Loucy (cell line): ENCODE measurements around the gene MICAL3.

Experiments
- H2AFZ ChIP-seq: fragments of 200-600 bp; sonication (generic); 2 replicates; pipeline ENCODE4 v1.6.0; 2016; ENCODE audit warnings: antibody characterized with exemption, mild to moderate bottlenecking, low read length, moderate library complexity
- H3F3A ChIP-seq: fragments of 200-600 bp; 2 replicates; pipeline ENCODE4 v1.6.0; 2016; ENCODE audit warnings: antibody characterized with exemption, low read depth, mild to moderate bottlenecking
- H3K27me3 ChIP-seq: fragments of 200-600 bp; sonication (generic); 2 replicates; pipeline ENCODE4 v1.6.1; 2014; ENCODE audit warnings: low read length, mild to moderate bottlenecking; ENCODE audit not compliant: insufficient read depth, poor library complexity, severe bottlenecking
- H3K36me3 ChIP-seq: fragments of 200-600 bp; sonication (generic); 2 replicates; pipeline ENCODE4 v1.6.1; 2016; ENCODE audit warnings: low read length; ENCODE audit not compliant: insufficient read depth
- H3K4me1 ChIP-seq: fragments of 200-600 bp; sonication (generic); 2 replicates; pipeline ENCODE4 v1.5.1; 2014; ENCODE audit warnings: low read length, mild to moderate bottlenecking; ENCODE audit not compliant: insufficient read depth, poor library complexity, severe bottlenecking
- H3K4me2 ChIP-seq: fragments of 200-600 bp; sonication (generic); 2 replicates; pipeline ENCODE4 v1.6.0; 2014; ENCODE audit warnings: antibody characterized with exemption, low read length, low read depth, mild to moderate bottlenecking; ENCODE audit not compliant: poor library complexity, severe bottlenecking
- H3K4me3 ChIP-seq: fragments of 200-600 bp; sonication (generic); 2 replicates; pipeline ENCODE4 v1.5.1; 2014; ENCODE audit warnings: low read length, mild to moderate bottlenecking, mixed read lengths; ENCODE audit not compliant: poor library complexity, severe bottlenecking
- H3K79me2 ChIP-seq: fragments of 200-600 bp; sonication (generic); 2 replicates; pipeline ENCODE4 v1.6.1; 2014; ENCODE audit warnings: low read length; ENCODE audit not compliant: insufficient read depth
- H3K9ac ChIP-seq: fragments of 200-600 bp; sonication (generic); 2 replicates; pipeline ENCODE4 v1.6.0; 2014; ENCODE audit warnings: mild to moderate bottlenecking, low read depth, low read length, moderate library complexity; ENCODE audit not compliant: poor library complexity, severe bottlenecking
- H3K9me2 ChIP-seq: fragments of 200-600 bp; sonication (generic); replicated peaks from 2 replicates; pipeline ENCODE4 v1.6.1; 2016; ENCODE audit warnings: low read depth, low read length, mixed read lengths
- H3K9me3 ChIP-seq: fragments of 200-600 bp; sonication (generic); 2 replicates; pipeline ENCODE4 v1.6.1; 2014; ENCODE audit warnings: mild to moderate bottlenecking, antibody characterized with exemption, low read length, low read depth; ENCODE audit not compliant: insufficient read depth
- H4K20me1 ChIP-seq: fragments of 200-600 bp; sonication (generic); 2 replicates; pipeline ENCODE4 v1.6.0; 2014; ENCODE audit warnings: antibody characterized with exemption, low read length, mild to moderate bottlenecking; ENCODE audit not compliant: insufficient read depth, poor library complexity, severe bottlenecking
- EZH2phosphoT487 ChIP-seq: fragments of 200-600 bp; IDR thresholded peaks from 2 replicates; pipeline ENCODE4 v1.6.1; 2018; ENCODE audit warnings: antibody characterized with exemption, mild to moderate bottlenecking, moderate library complexity, borderline replicate concordance
- TF ChIP-seq, protein P1 (sequence below): fragments of 200-600 bp; sonication (generic); conservative IDR thresholded peaks from 2 replicates; pipeline ENCODE4 v1.5.1; 2014; ENCODE audit warnings: mild to moderate bottlenecking, antibody characterized with exemption, low read length

Gene MICAL3

DNA sequence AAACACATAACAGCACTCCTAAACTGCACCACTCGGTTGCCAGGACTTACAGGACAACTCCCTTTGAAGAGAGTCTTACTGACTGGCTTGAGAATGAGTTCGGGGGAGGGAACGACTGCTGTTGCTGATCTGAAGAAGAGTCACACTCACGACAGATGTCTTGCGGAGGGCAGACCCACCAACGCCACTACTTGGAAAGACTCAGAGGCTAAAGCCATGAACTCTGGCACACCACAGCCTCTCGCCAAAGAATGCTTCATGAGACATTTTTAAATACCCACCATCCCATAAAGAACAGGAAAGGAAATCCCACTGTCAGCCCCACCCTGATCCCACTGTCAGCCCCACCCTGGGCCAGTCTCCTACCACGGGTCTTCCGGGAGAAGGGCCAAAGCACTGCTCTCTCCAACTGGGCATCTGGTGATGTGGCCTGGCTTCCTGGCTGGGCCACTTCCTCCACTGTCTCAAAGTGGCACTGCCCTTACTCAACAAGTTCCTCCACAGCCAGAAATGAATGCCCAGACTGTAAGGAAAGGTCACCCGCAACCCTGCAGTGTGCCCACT lies 73.6 kb downstream of the MICAL3 start:
- Histone ChIP-seq H3K4me3 (no peak overlapping the region), H2AFZ (no peak overlapping the region), H3F3A (no peaks in the 10 kb centered on the region), H3K9me3 (no peaks in the 10 kb centered on the region), H3K4me1 (peaks cover 16% of the 10 kb centered on the region), H3K36me3 (no peaks in the 10 kb centered on the region), H3K9ac (no peak overlapping the region), H3K9me2 (no peaks in the 10 kb centered on the region), H3K27me3 (no peaks in the 10 kb centered on the region), H4K20me1 (peaks cover 9% of the 10 kb centered on the region), H3K4me2 (no peak overlapping the region), H3K79me2 (peaks cover 89% of the 10 kb centered on the region)
- TF ChIP-seq, protein P1, sequence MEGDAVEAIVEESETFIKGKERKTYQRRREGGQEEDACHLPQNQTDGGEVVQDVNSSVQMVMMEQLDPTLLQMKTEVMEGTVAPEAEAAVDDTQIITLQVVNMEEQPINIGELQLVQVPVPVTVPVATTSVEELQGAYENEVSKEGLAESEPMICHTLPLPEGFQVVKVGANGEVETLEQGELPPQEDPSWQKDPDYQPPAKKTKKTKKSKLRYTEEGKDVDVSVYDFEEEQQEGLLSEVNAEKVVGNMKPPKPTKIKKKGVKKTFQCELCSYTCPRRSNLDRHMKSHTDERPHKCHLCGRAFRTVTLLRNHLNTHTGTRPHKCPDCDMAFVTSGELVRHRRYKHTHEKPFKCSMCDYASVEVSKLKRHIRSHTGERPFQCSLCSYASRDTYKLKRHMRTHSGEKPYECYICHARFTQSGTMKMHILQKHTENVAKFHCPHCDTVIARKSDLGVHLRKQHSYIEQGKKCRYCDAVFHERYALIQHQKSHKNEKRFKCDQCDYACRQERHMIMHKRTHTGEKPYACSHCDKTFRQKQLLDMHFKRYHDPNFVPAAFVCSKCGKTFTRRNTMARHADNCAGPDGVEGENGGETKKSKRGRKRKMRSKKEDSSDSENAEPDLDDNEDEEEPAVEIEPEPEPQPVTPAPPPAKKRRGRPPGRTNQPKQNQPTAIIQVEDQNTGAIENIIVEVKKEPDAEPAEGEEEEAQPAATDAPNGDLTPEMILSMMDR: no peak
- TF ChIP-seq EZH2phosphoT487: no peak

DNA sequence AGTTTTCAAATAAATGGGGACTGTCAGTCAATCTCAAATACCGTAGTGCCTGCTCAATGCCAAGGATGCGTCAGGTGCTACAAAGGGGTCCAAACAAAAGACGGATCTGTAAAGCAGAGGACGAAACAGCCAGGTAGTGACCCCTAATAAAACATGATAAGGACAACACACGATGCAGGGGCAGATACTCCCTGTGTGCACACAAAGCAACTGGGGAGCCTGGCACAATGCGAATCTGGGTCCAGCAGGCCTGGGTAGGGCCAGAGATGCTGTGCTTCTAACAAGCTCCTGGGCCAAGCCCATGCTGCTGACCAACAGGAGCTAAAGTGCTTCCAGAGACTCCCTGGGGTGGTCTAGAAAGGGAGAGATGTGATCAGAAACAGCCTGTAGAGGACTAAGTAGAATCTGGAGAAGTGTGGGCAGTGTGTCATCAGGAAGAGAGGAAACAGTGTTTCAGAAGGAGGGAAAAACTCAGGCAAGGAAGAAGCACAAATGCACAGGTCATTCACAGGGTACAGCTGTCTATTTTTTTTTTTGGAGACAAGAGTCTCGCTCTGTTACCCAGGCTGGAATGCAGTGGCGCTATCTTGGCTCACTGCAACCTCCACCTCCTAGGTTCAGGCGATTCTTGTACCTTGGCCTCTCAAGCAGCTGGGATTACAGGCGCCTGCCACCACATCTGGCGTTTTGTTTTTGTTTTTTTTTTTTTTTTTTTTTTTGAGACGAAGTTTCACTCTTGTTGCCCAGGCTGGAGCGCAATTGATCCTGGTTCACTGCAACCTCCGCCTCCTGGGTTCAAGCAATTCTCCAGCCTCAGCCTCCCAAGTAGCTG lies 74.5 kb downstream of the MICAL3 start:
- no peaks in the 10 kb centered on the region for H3K27me3 ChIP-seq
- no peak overlapping the region for H3K4me2 ChIP-seq
- peaks cover 89% of the 10 kb centered on the region for H3K79me2 ChIP-seq
- no peaks in the 10 kb centered on the region for H3K9me2 ChIP-seq
- H3K4me3 ChIP-seq: no peak overlapping the region
- TF ChIP-seq EZH2phosphoT487: no peak
- TF ChIP-seq, protein P1: no peak
- H2AFZ ChIP-seq: no peak overlapping the region
- peaks cover 19% of the 10 kb centered on the region for H3K4me1 ChIP-seq
- H4K20me1 ChIP-seq: peaks cover 9% of the 10 kb centered on the region
- H3K9ac ChIP-seq: no peak overlapping the region
- H3K9me3 ChIP-seq: no peaks in the 10 kb centered on the region
- no peaks in the 10 kb centered on the region for H3F3A ChIP-seq
- no peaks in the 10 kb centered on the region for H3K36me3 ChIP-seq

DNA sequence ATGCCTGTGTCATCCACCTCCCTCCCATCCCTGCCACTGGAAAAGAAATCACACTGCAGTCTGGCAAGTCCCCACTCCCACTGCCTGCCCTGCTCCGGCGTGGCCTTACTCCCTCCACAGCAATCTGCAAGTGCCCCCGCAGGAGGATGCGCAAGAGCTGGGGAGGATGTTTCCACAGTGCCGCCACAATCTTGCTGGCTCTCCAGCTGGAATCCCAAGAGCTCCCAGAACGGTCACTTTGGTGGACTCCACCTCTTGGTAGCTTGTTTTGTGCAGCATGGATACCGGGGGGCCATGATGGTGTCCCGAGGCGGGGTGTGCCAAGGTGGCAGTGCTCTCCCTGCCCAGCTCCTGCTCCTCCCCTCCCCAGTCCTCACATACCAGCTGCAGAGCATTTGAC lies 76.3 kb downstream of the MICAL3 start:
- no peak overlapping the region for H3K9ac ChIP-seq
- H2AFZ ChIP-seq: no peak overlapping the region
- peaks cover 9% of the 10 kb centered on the region for H4K20me1 ChIP-seq
- H3K79me2 ChIP-seq: peaks cover 95% of the 10 kb centered on the region
- H3K4me2 ChIP-seq: no peak overlapping the region
- no peaks in the 10 kb centered on the region for H3K36me3 ChIP-seq
- no peaks in the 10 kb centered on the region for H3F3A ChIP-seq
- no peak overlapping the region for H3K4me3 ChIP-seq
- no peaks in the 10 kb centered on the region for H3K9me3 ChIP-seq
- TF ChIP-seq, protein P1: no peak
- no peak for TF ChIP-seq EZH2phosphoT487
- no peaks in the 10 kb centered on the region for H3K27me3 ChIP-seq
- H3K4me1 ChIP-seq: peaks cover 19% of the 10 kb centered on the region
- no peaks in the 10 kb centered on the region for H3K9me2 ChIP-seq
